Gastrocnemius medialis (tissue), 4 donors: Measurements from ENCODE around the gene SLC66A1.

ENCODE experiments used
- POLR2A ChIP-seq, 2 donors: fragments of 450-650 bp; IDR thresholded peaks; one replicate each; pipeline ENCODE4 v1.6.1; 2017; ENCODE audit warnings: antibody characterized with exemption in 2 of 2, mild to moderate bottlenecking in 2 of 2, moderate library complexity in 2 of 2
- TF ChIP-seq, protein P1 (sequence below), 5 experiments: fragments of 450-650 bp in 3 of 5; fragments of 200-600 bp in 2 of 5; sonication (generic) in 2 of 5; IDR thresholded peaks in 4 of 5; conservative IDR thresholded peaks in 1 of 5; 1 replicate in 4 of 5; 2 replicates in 1 of 5; pipeline ENCODE4 v1.5.1; 2016 to 2019; ENCODE audit warnings: antibody characterized with exemption in 5 of 5, mild to moderate bottlenecking in 3 of 5, moderate library complexity in 3 of 5

GRCh38 chr1:19305880-19306279 is 6.2 kb upstream of the SLC66A1 start:
- TF ChIP-seq, protein P1, sequence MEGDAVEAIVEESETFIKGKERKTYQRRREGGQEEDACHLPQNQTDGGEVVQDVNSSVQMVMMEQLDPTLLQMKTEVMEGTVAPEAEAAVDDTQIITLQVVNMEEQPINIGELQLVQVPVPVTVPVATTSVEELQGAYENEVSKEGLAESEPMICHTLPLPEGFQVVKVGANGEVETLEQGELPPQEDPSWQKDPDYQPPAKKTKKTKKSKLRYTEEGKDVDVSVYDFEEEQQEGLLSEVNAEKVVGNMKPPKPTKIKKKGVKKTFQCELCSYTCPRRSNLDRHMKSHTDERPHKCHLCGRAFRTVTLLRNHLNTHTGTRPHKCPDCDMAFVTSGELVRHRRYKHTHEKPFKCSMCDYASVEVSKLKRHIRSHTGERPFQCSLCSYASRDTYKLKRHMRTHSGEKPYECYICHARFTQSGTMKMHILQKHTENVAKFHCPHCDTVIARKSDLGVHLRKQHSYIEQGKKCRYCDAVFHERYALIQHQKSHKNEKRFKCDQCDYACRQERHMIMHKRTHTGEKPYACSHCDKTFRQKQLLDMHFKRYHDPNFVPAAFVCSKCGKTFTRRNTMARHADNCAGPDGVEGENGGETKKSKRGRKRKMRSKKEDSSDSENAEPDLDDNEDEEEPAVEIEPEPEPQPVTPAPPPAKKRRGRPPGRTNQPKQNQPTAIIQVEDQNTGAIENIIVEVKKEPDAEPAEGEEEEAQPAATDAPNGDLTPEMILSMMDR (IDR thresholded peaks at IDR 0.05 in 4 of 5, conservative IDR thresholded peaks at IDR 0.05 in 1 of 5): no peak
- no peak for TF ChIP-seq POLR2A (IDR thresholded peaks at IDR 0.05)
